Lung (tissue), 12 donors: ENCODE results near the gene SLC13A2. TPM values are rescaled to one million over a fixed set of nuclear protein-coding genes. Genes with fewer than 3 reads are reported as not detected.

Source experiments
- ATAC-seq: fragments of 200-7000 bp; cut with Tn5 transposase; one replicate; pipeline ENCODE4 v1.9.1; 2020; ENCODE audit warnings: moderate number of reproducible peaks; ENCODE audit not compliant: insufficient read depth, low FRiP score
- DNase-seq, 3 donors: peaks; one replicate each; pipeline ENCODE4 v3.0.0-alpha.2; 2013 to 2017
- H3K27ac ChIP-seq, 2 donors: one replicate each; pipeline ENCODE4 v1.5.1; 2013; ENCODE audit warnings: mild to moderate bottlenecking in 2 of 2, moderate library complexity in 2 of 2, control low read depth in 1 of 2, inconsistent platforms in 1 of 2, low read depth in 1 of 2, low read length in 1 of 2
- H3K27me3 ChIP-seq, 3 donors: one replicate each; pipeline ENCODE4 v1.5.1; 2013; ENCODE audit warnings: low read length in 2 of 3; ENCODE audit not compliant: control insufficient read depth in 3 of 3, insufficient read depth in 3 of 3
- H3K36me3 ChIP-seq, 4 donors: one replicate each; pipeline ENCODE4 v1.5.1; 2013; ENCODE audit warnings: low read length in 4 of 4, mild to moderate bottlenecking in 1 of 4, moderate library complexity in 1 of 4; ENCODE audit not compliant: control insufficient read depth in 4 of 4, insufficient read depth in 4 of 4
- H3K4me1 ChIP-seq, 5 donors: one replicate each; pipeline ENCODE4 v1.5.1; 2013; ENCODE audit warnings: low read length in 5 of 5, mild to moderate bottlenecking in 2 of 5, moderate library complexity in 1 of 5; ENCODE audit not compliant: control insufficient read depth in 5 of 5, insufficient read depth in 5 of 5
- H3K4me3 ChIP-seq: one replicate; pipeline ENCODE4 v1.5.1; 2013; ENCODE audit warnings: mild to moderate bottlenecking, control low read depth, moderate library complexity
- H3K9ac ChIP-seq, 2 donors: one replicate each; pipeline ENCODE4 v1.5.1; 2013; ENCODE audit warnings: low read length in 2 of 2, control low read depth in 1 of 2; ENCODE audit not compliant: insufficient read depth in 1 of 2
- H3K9me3 ChIP-seq, 4 donors: one replicate each; pipeline ENCODE4 v1.5.1; 2013; ENCODE audit warnings: low read length in 3 of 4, mild to moderate bottlenecking in 1 of 4, moderate library complexity in 1 of 4; ENCODE audit not compliant: control insufficient read depth in 4 of 4, insufficient read depth in 3 of 4
- CTCF ChIP-seq: IDR thresholded peaks from 2 replicates; pipeline ENCODE4 v1.5.1; 2012; ENCODE audit warnings: mild to moderate bottlenecking; ENCODE audit errors: control extremely low read depth, extremely low read depth
- WGBS, 2 donors: extraction: QIAGEN DNeasy Blood & Tissue Kit; methylation state at CpG; one replicate each; pipeline ENCODE4 v1.1.7; 2013; 5-methylcytosine and 5-hydroxymethylcytosine counted together
- polyA plus RNA-seq, 2 donors: library from polyadenylated mRNA; stranded (reverse); fragments of 200-250 nt; gene quantifications; one replicate each; pipeline ENCODE4 v1.2.1, GENCODE V29; 2013
- total RNA-seq, 2 donors: library from RNA; depleted of rRNA in 1 of 2; stranded (reverse); fragments of >200 nt in 1 of 2; gene quantifications; one replicate each; pipeline ENCODE4 v1.2.1, GENCODE V29; 2014 to 2021
- donor health status: control.
- donor health status: control.
- donor health status: Bipolar disorder and iron deficiency.
- donor health status: healthy.
- donor health status: DM: yes; HTN: yes; CAD: no.

The SLC13A2 gene
- total and polyA plus RNA-seq, 4 donors, result 0.02 to 0.15 (median 0.06) TPM; not detected in 1

GRCh38 chr17:28470266-28470913, 3.1 kb upstream of the SLC13A2 start:
- no peak overlapping the region for H3K27ac ChIP-seq

GRCh38 chr17:28470914-28471366, 2.5 kb upstream of the SLC13A2 start:
- H3K9ac ChIP-seq, result no peak overlapping the region
- H3K27me3 ChIP-seq, result peaks cover 0 to 2% (median 0%) of the 10 kb centered on the region in 3 donors
- no peak overlapping the region for H3K27ac ChIP-seq
- H3K9me3 ChIP-seq, result no peaks in the 10 kb centered on the region
- H3K4me1 ChIP-seq, result peaks cover 0 to 25% (median 14%) of the 10 kb centered on the region in 5 donors
- no peak for DNase-seq
- H3K36me3 ChIP-seq, result no peaks in the 10 kb centered on the region
- TF ChIP-seq CTCF, result no peak
- no peak overlapping the region for H3K4me3 ChIP-seq
- no peak for ATAC-seq
- WGBS, 2 donors, result 35 to 69% methylated on average over 3 of the region's 3 CpGs

More at GRCh38 chr17:28470266-28470913, 3.1 kb upstream of the SLC13A2 start:
- WGBS, 2 donors, result 84 to 85% methylated on average over 6 to 7 of the region's 7 CpGs
- TF ChIP-seq CTCF, result no peak
- Histone ChIP-seq H3K9me3 (peaks cover 0 to 2% (median 0%) of the 10 kb centered on the region in 4 donors), H3K27me3 (peaks cover 0 to 2% (median 0%) of the 10 kb centered on the region in 3 donors), H3K4me1 (peaks cover 0 to 27% (median 14%) of the 10 kb centered on the region in 5 donors), H3K36me3 (no peaks in the 10 kb centered on the region), H3K4me3 (no peak overlapping the region), H3K9ac (no peak overlapping the region)
- ATAC-seq (no peak), DNase-seq (no peak)

GRCh38 chr17:28471531-28472342, 1.7 kb upstream of the SLC13A2 start:
- Histone ChIP-seq H3K4me1 (peaks cover 0 to 17% (median 9%) of the 10 kb centered on the region in 5 donors), H3K27me3 (peaks cover 0 to 2% (median 0%) of the 10 kb centered on the region in 3 donors), H3K27ac (no peak overlapping the region), H3K9me3 (no peaks in the 10 kb centered on the region), H3K9ac (no peak overlapping the region), H3K36me3 (no peaks in the 10 kb centered on the region), H3K4me3 (no peak overlapping the region)
- no peak for DNase-seq
- ATAC-seq, result no peak
- WGBS, 2 donors, result 84 to 89% methylated on average over 15 of the region's 15 CpGs
- TF ChIP-seq CTCF, result no peak
